CD4-positive, alpha-beta T cell (primary cell): ENCODE data around the gene BHLHE23. TPM values are rescaled to one million over a fixed set of nuclear protein-coding genes. Genes with fewer than 3 reads are reported as not detected.

ENCODE experiments used
- ATAC-seq: fragments of 200-7000 bp; cut with Tn5 transposase; one replicate; pipeline ENCODE4 v1.10.0; 2022; ENCODE audit warnings: mild to moderate bottlenecking; ENCODE audit not compliant: poor library complexity
- CTCF ChIA-PET: fragments of 350-600 bp; sonication (Branson Sonifier 250); formaldehyde crosslinking; loops from one replicate; lab custom pipeline; 2021; ENCODE audit warnings: antibody characterized with exemption, inconsistent platforms; lab: Charles Lee
- POLR2A ChIA-PET: fragments of 350-600 bp; sonication (Branson Sonifier 250); formaldehyde crosslinking; loops from one replicate; lab custom pipeline; 2021; ENCODE audit warnings: antibody characterized with exemption, inconsistent platforms; lab: Charles Lee
- DNase-seq, 14 experiments: peaks; one replicate each; pipeline ENCODE4 v3.0.0-alpha.2; 2013 to 2020; ENCODE audit warnings: mixed read lengths in 2 of 14
- H3K27ac ChIP-seq, 2 donors: one replicate each; pipeline versions ENCODE4 v1.5.1 to v1.7.0; 2013; ENCODE audit warnings: low read length in 2 of 2, low read depth in 1 of 2, mild to moderate bottlenecking in 1 of 2
- H3K27me3 ChIP-seq, 2 experiments: 1 replicate in 1 of 2; 2 replicates in 1 of 2; pipeline versions ENCODE4 v1.6.1 to v1.7.0; 2013; ENCODE audit warnings: low read length in 2 of 2, control low read depth in 1 of 2, mild to moderate bottlenecking in 1 of 2, moderate library complexity in 1 of 2; ENCODE audit not compliant: insufficient read depth in 2 of 2, control insufficient read depth in 1 of 2
- H3K36me3 ChIP-seq: one replicate; pipeline ENCODE4 v1.6.1; 2013; ENCODE audit warnings: low read length, control low read depth; ENCODE audit not compliant: insufficient read depth
- H3K4me1 ChIP-seq: one replicate; pipeline ENCODE4 v1.6.1; 2013; ENCODE audit warnings: low read length, control low read depth; ENCODE audit not compliant: insufficient read depth
- H3K4me3 ChIP-seq: one replicate; pipeline ENCODE4 v1.5.1; 2013; ENCODE audit warnings: mild to moderate bottlenecking, low read length, moderate library complexity
- H3K9me3 ChIP-seq, 2 experiments: 1 replicate in 1 of 2; 2 replicates in 1 of 2; pipeline versions ENCODE4 v1.6.1 to v1.7.0; 2013; ENCODE audit warnings: low read length in 2 of 2, mild to moderate bottlenecking in 2 of 2, control low read depth in 1 of 2, moderate library complexity in 1 of 2; ENCODE audit not compliant: control insufficient read depth in 1 of 2, insufficient read depth in 1 of 2
- H3K27ac Mint-ChIP-seq: one replicate; pipeline ENCODE4 v1.8.0; 2020; ENCODE audit warnings: mixed read lengths
- H3K27me3 Mint-ChIP-seq: one replicate; pipeline ENCODE4 v1.8.0; 2021; ENCODE audit warnings: mixed read lengths
- H3K36me3 Mint-ChIP-seq: one replicate; pipeline ENCODE4 v1.8.0; 2021; ENCODE audit warnings: low read depth, mixed read lengths
- H3K4me1 Mint-ChIP-seq: one replicate; pipeline ENCODE4 v1.8.0; 2021; ENCODE audit warnings: low read depth, mixed read lengths
- H3K4me3 Mint-ChIP-seq: one replicate; pipeline ENCODE4 v1.8.0; 2020; ENCODE audit warnings: mild to moderate bottlenecking, mixed read lengths
- H3K9me3 Mint-ChIP-seq: one replicate; pipeline ENCODE4 v1.8.0; 2020; ENCODE audit warnings: mixed read lengths
- intact Hi-C, 2 experiments: fragments of 100-400 bp; cut with DNase I in 1 of 2; cut with micrococcal nuclease in 1 of 2; formaldehyde crosslinking; loops; one replicate each; pipeline versions ENCODE4 v1.15.1 to v1.9.0; 2023 to 2025; cut with DNase I, micrococcal nuclease
- total RNA-seq, 174 experiments: library from RNA in 2 of 174; stranded (reverse) in 2 of 174; gene quantifications; one replicate each; pipeline ENCODE4 v1.2.3 and lab custom pipeline; 2021 to 2026
- TF ChIP-seq, protein P1 (sequence below): fragments of 200-600 bp; IDR thresholded peaks from one replicate; pipeline ENCODE4 v1.8.0; 2022; ENCODE audit warnings: antibody characterized with exemption, mild to moderate bottlenecking

Gene BHLHE23
- total RNA-seq, 2 experiments from 2014 or later: not detected

DNA sequence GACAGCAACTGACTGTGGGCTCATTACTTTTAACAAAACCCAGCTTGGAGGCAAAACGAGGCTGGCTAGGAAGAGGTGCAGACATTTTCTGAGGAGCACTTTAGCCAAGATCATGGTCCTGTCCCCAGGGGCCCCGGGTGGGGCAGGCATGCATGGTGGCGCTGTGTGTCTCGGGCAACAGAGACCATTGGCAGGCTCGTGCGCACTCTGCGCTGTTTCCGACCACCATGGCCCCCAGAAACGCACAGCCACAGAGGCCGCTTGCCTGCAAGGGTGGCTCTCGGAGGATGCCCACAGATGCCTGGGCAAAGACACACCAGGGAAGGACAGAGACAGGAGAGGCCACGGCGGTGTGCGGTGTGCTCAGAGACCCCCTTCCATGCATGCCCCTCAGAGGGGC lies 6.7 kb downstream of the BHLHE23 start:
- peaks cover 62% of the 10 kb centered on the region for H3K27me3 Mint-ChIP-seq
- peaks cover 5% of the 10 kb centered on the region for H3K4me1 Mint-ChIP-seq
- Histone ChIP-seq H3K27ac (no peak overlapping the region), H3K4me3 (no peak overlapping the region), H3K27me3 (peaks cover 30 to 43% of the 10 kb centered on the region in 2 experiments), H3K36me3 (no peaks in the 10 kb centered on the region), H3K9me3 (peaks cover 0 to 19% of the 10 kb centered on the region in 2 experiments), H3K4me1 (peaks cover 9% of the 10 kb centered on the region)
- TF ChIP-seq, protein P1, sequence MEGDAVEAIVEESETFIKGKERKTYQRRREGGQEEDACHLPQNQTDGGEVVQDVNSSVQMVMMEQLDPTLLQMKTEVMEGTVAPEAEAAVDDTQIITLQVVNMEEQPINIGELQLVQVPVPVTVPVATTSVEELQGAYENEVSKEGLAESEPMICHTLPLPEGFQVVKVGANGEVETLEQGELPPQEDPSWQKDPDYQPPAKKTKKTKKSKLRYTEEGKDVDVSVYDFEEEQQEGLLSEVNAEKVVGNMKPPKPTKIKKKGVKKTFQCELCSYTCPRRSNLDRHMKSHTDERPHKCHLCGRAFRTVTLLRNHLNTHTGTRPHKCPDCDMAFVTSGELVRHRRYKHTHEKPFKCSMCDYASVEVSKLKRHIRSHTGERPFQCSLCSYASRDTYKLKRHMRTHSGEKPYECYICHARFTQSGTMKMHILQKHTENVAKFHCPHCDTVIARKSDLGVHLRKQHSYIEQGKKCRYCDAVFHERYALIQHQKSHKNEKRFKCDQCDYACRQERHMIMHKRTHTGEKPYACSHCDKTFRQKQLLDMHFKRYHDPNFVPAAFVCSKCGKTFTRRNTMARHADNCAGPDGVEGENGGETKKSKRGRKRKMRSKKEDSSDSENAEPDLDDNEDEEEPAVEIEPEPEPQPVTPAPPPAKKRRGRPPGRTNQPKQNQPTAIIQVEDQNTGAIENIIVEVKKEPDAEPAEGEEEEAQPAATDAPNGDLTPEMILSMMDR: no peak
- H3K36me3 Mint-ChIP-seq: no peaks in the 10 kb centered on the region
- POLR2A ChIA-PET: no interaction called here
- DNase-seq: no peak
- ATAC-seq: no peak
- H3K4me3 Mint-ChIP-seq: no peak overlapping the region
- intact Hi-C loops: loop anchor here (10.0 kb wide), 2 partner anchors 45 to 505 kb away; partner anchors contain the start of gene SLC17A9 (in 1 of the 2)
- no peak overlapping the region for H3K27ac Mint-ChIP-seq
- no peaks in the 10 kb centered on the region for H3K9me3 Mint-ChIP-seq
- CTCF ChIA-PET: interaction anchor here (2.4 kb wide), 1 partner anchor 28 kb away, joined by 10 read pairs; no protein-coding TSS in a partner anchor

DNA sequence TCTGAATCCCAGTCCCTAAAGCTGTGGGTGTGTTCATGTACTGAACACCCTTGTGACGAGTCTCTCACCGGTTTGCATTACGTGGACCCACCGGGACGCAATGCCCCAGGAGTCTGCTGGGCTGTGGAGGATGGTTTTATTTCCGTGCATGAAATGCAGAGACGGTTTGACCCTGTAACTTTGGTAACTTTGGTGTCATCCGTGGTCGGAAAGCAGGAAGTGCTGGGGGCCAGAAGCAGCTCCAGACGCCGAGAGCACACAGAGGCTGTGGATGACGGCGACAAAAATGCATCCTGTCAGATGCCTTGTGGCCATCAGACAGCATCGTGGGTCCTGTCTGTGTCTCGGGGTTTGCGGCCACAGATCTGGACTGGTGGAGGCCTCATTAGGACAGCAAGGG lies 7.2 kb downstream of the BHLHE23 start:
- ATAC-seq: no peak
- no peaks in the 10 kb centered on the region for H3K36me3 ChIP-seq
- peaks cover 0 to 15% of the 10 kb centered on the region in 2 experiments for H3K9me3 ChIP-seq
- H3K27ac ChIP-seq: no peak overlapping the region
- H3K27me3 ChIP-seq: peaks cover 25 to 38% of the 10 kb centered on the region in 2 experiments
- no peak overlapping the region for H3K4me3 ChIP-seq
- intact Hi-C loops: no loop called here
- ChIA-PET POLR2A (no interaction called here), CTCF (interaction anchor here (2.4 kb wide), 1 partner anchor 27 kb away, joined by 10 read pairs; no protein-coding TSS in a partner anchor)
- no peak for DNase-seq
- TF ChIP-seq, protein P1: no peak
- H3K9me3 Mint-ChIP-seq: no peaks in the 10 kb centered on the region
- H3K36me3 Mint-ChIP-seq: no peaks in the 10 kb centered on the region
- no peak overlapping the region for H3K27ac Mint-ChIP-seq
- peaks cover 3% of the 10 kb centered on the region for H3K4me1 Mint-ChIP-seq
- H3K4me1 ChIP-seq: peaks cover 4% of the 10 kb centered on the region
- H3K27me3 Mint-ChIP-seq: peaks cover 61% of the 10 kb centered on the region
- no peak overlapping the region for H3K4me3 Mint-ChIP-seq

DNA sequence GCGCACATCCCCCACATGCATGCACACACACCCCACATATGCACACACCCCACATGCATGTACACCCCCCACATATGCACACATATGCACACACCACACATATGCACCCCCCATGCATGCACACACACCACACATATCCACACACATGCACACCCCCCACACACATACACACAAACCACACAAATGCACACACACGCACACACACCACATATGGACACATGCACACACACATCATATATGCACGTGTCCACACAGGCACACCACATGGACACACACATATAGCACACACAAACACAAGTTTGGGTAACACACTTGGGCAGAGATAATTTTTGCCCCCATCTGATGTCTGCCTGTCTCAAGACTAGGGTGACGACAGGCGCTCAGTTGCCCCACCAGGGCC lies 8.3 kb downstream of the BHLHE23 start:
- peaks cover 3% of the 10 kb centered on the region for H3K4me1 ChIP-seq
- H3K27me3 Mint-ChIP-seq: peaks cover 49% of the 10 kb centered on the region
- H3K4me3 ChIP-seq: no peak overlapping the region
- TF ChIP-seq, protein P1: no peak
- ChIA-PET CTCF (no interaction called here), POLR2A (no interaction called here)
- H3K4me1 Mint-ChIP-seq: no peaks in the 10 kb centered on the region
- H3K27me3 ChIP-seq: peaks cover 18 to 27% of the 10 kb centered on the region in 2 experiments
- no peak overlapping the region for H3K27ac Mint-ChIP-seq
- H3K4me3 Mint-ChIP-seq: no peak overlapping the region
- no peaks in the 10 kb centered on the region for H3K9me3 Mint-ChIP-seq
- intact Hi-C loops: no loop called here
- H3K27ac ChIP-seq: no peak overlapping the region
- no peaks in the 10 kb centered on the region for H3K36me3 Mint-ChIP-seq
- H3K9me3 ChIP-seq: peaks cover 0 to 14% of the 10 kb centered on the region in 2 experiments
- no peaks in the 10 kb centered on the region for H3K36me3 ChIP-seq
- DNase-seq (no peak), ATAC-seq (no peak)
